Liver (tissue), 9 donors: ENCODE measurements around the gene ZNF649. TPM values are rescaled to one million over a fixed set of nuclear protein-coding genes. Genes with fewer than 3 reads are reported as not detected.

Experiments
- DNase-seq: peaks from one replicate; pipeline ENCODE4 v3.0.0-alpha.2; 2017; ENCODE audit warnings: low spot score
- H3K27ac ChIP-seq, 2 donors: one replicate each; pipeline ENCODE4 v1.7.0; 2013; ENCODE audit warnings: inconsistent platforms in 2 of 2, low read length in 2 of 2, control low read depth in 1 of 2, low read depth in 1 of 2, mild to moderate bottlenecking in 1 of 2
- H3K27me3 ChIP-seq, 4 donors: one replicate each; pipeline versions ENCODE4 v1.6.1 to v1.7.0; 2013; ENCODE audit warnings: low read length in 3 of 4, inconsistent platforms in 1 of 4, mild to moderate bottlenecking in 1 of 4, moderate library complexity in 1 of 4; ENCODE audit not compliant: control insufficient read depth in 4 of 4, insufficient read depth in 4 of 4
- H3K36me3 ChIP-seq, 4 donors: one replicate each; pipeline versions ENCODE4 v1.6.1 to v1.7.0; 2013; ENCODE audit warnings: low read length in 3 of 4, mild to moderate bottlenecking in 3 of 4, low read depth in 1 of 4, moderate library complexity in 1 of 4; ENCODE audit not compliant: control insufficient read depth in 4 of 4, insufficient read depth in 3 of 4
- H3K4me1 ChIP-seq, 4 donors: one replicate each; pipeline versions ENCODE4 v1.6.1 to v1.7.0; 2013; ENCODE audit warnings: low read length in 3 of 4, mild to moderate bottlenecking in 3 of 4, moderate library complexity in 1 of 4; ENCODE audit not compliant: control insufficient read depth in 4 of 4, insufficient read depth in 4 of 4
- H3K4me3 ChIP-seq, 3 donors: one replicate each; pipeline versions ENCODE4 v1.6.1 to v1.7.0; 2013; ENCODE audit warnings: low read length in 3 of 3, control low read depth in 1 of 3, low read depth in 1 of 3, mild to moderate bottlenecking in 1 of 3
- H3K9ac ChIP-seq, 2 donors: one replicate each; pipeline ENCODE4 v1.7.0; 2013; ENCODE audit warnings: low read length in 2 of 2, mild to moderate bottlenecking in 2 of 2, moderate library complexity in 2 of 2, control low read depth in 1 of 2, low read depth in 1 of 2
- H3K9me3 ChIP-seq, 4 donors: one replicate each; pipeline versions ENCODE4 v1.6.1 to v1.7.0; 2013; ENCODE audit warnings: low read length in 3 of 4; ENCODE audit not compliant: control insufficient read depth in 4 of 4
- ATF3 ChIP-seq: IDR thresholded peaks from 2 replicates; pipeline ENCODE4 v1.6.1; 2016; ENCODE audit warnings: antibody characterized with exemption
- EGR1 ChIP-seq, 2 donors: IDR thresholded peaks; 2 replicates each; pipeline ENCODE4 v1.6.1; 2016 to 2018; ENCODE audit warnings: antibody characterized with exemption in 2 of 2, low read depth in 2 of 2
- FOXA1 ChIP-seq: IDR thresholded peaks from 2 replicates; pipeline ENCODE4 v1.6.1; 2016; ENCODE audit warnings: antibody characterized with exemption
- FOXA2 ChIP-seq: IDR thresholded peaks from 2 replicates; pipeline ENCODE4 v1.6.1; 2016; ENCODE audit warnings: antibody characterized with exemption
- GABPA ChIP-seq, 2 donors: IDR thresholded peaks in 1 of 2; conservative IDR thresholded peaks in 1 of 2; 2 replicates each; pipeline ENCODE4 v1.6.1; 2016; ENCODE audit warnings: antibody characterized with exemption in 2 of 2, mild to moderate bottlenecking in 1 of 2, moderate library complexity in 1 of 2
- HNF4A ChIP-seq, 2 donors: conservative IDR thresholded peaks; 2 replicates each; pipeline ENCODE4 v1.6.1; 2016; ENCODE audit warnings: antibody characterized with exemption in 2 of 2, mild to moderate bottlenecking in 2 of 2
- HNF4G ChIP-seq: IDR thresholded peaks from 2 replicates; pipeline ENCODE4 v1.6.1; 2016; ENCODE audit warnings: antibody characterized with exemption
- JUND ChIP-seq, 2 donors: IDR thresholded peaks; 2 replicates each; pipeline ENCODE4 v1.6.1; 2016; ENCODE audit warnings: antibody characterized with exemption in 2 of 2
- MAX ChIP-seq: IDR thresholded peaks from 2 replicates; pipeline ENCODE4 v1.6.1; 2016; ENCODE audit warnings: antibody characterized with exemption
- NR2F2 ChIP-seq: IDR thresholded peaks from 2 replicates; pipeline ENCODE4 v1.6.1; 2016; ENCODE audit warnings: antibody characterized with exemption
- RAD21 ChIP-seq, 2 donors: IDR thresholded peaks; 2 replicates each; pipeline ENCODE4 v1.6.1; 2016; ENCODE audit warnings: antibody characterized with exemption in 2 of 2, mild to moderate bottlenecking in 2 of 2
- REST ChIP-seq: IDR thresholded peaks from 2 replicates; pipeline ENCODE4 v1.6.1; 2016; ENCODE audit warnings: antibody characterized with exemption, mild to moderate bottlenecking
- RXRA ChIP-seq, 2 donors: IDR thresholded peaks; 2 replicates each; pipeline ENCODE4 v1.6.1; 2017 to 2018; ENCODE audit warnings: antibody characterized with exemption in 2 of 2, mild to moderate bottlenecking in 1 of 2
- SP1 ChIP-seq: IDR thresholded peaks from 2 replicates; pipeline ENCODE4 v1.6.1; 2018; ENCODE audit warnings: antibody characterized with exemption, mild to moderate bottlenecking
- TAF1 ChIP-seq: conservative IDR thresholded peaks from 2 replicates; pipeline ENCODE4 v1.6.1; 2016; ENCODE audit warnings: antibody characterized with exemption, mild to moderate bottlenecking
- YY1 ChIP-seq: IDR thresholded peaks from 2 replicates; pipeline ENCODE4 v1.6.1; 2016; ENCODE audit warnings: antibody characterized with exemption, mild to moderate bottlenecking
- WGBS: extraction: QIAGEN DNeasy Blood & Tissue Kit; methylation state at CpG from one replicate; pipeline ENCODE4 v1.1.7; 2013; 5-methylcytosine and 5-hydroxymethylcytosine counted together
- polyA plus RNA-seq, 2 donors: library from polyadenylated mRNA; stranded (reverse) in 1 of 2; unstranded in 1 of 2; fragments of 200-250 nt in 1 of 2; fragments of >200 nt in 1 of 2; fragmentation: Nextera tagmentation in 1 of 2; extraction: Ambion mirVana in 1 of 2; gene quantifications; one replicate each; pipeline versions ENCODE4 v1.2.1 to v1.2.3, GENCODE V29; 2013 to 2015
- total RNA-seq, 2 donors: library from RNA; depleted of rRNA; stranded (reverse); fragments of >200 nt; gene quantifications; one replicate each; pipeline ENCODE4 v1.2.3, GENCODE V29; 2014
- TF ChIP-seq, protein P1 (sequence below): fragments of 150-350 bp; IDR thresholded peaks from 2 replicates; pipeline ENCODE4 v1.5.1; 2017; ENCODE audit warnings: improper control_type of control experiment, low read depth, low read length; ENCODE audit not compliant: missing input control
- TF ChIP-seq, protein P2 (sequence below): IDR thresholded peaks from 2 replicates; pipeline ENCODE4 v1.6.1; 2016; ENCODE audit warnings: antibody characterized with exemption
- donor health status: healthy.
- donor health status: healthy.
- donor health status: healthy.
- donor health status: healthy.
- donor health status: healthy.

Gene ZNF649
- total and polyA plus RNA-seq, 4 donors: 0.83 to 5.0 (median 3.1) TPM

DNA sequence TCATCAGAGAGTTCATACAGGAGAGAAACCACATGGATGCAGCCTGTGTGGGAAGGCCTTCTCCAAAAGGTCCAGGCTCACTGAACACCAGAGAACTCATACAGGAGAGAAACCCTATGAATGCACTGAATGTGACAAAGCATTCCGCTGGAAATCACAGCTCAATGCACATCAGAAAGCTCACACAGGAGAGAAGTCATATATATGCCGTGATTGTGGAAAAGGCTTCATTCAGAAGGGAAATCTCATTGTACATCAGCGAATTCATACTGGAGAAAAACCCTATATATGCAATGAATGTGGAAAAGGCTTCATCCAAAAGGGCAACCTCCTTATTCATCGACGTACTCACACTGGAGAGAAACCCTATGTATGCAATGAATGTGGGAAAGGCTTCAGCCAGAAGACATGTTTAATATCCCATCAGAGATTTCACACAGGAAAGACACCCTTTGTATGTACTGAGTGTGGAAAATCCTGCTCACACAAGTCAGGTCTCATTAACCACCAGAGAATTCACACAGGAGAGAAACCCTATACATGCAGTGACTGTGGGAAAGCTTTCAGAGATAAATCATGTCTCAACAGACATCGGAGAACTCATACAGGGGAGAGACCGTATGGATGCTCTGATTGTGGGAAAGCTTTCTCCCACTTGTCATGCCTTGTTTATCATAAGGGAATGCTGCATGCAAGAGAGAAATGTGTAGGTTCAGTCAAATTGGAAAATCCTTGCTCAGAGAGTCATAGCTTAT lies 40.2 kb upstream of the ZNF649 start:
- H3K4me3 ChIP-seq: peak overlapping the region in 2 of 3 donors; percentile 34 to 75

More for the DNA sequence above, 40.2 kb upstream of the ZNF649 start:
- Histone ChIP-seq H3K27ac (no peak overlapping the region), H3K9me3 (peaks cover 63 to 96% (median 87%) of the 10 kb centered on the region in 4 donors), H3K9ac (no peak overlapping the region), H3K36me3 (peaks cover 18 to 59% (median 53%) of the 10 kb centered on the region in 4 donors), H3K4me1 (no peaks in the 10 kb centered on the region), H3K27me3 (no peaks in the 10 kb centered on the region)
- DNase-seq: no peak
- WGBS: 98% methylated on average over 7 of the region's 7 CpGs
- no peak for TF ChIP-seq YY1
- TF ChIP-seq FOXA2: no peak
- TF ChIP-seq RAD21 (IDR thresholded peaks at IDR 0.05): no peak
- no peak for TF ChIP-seq HNF4G
- TF ChIP-seq, protein P1, sequence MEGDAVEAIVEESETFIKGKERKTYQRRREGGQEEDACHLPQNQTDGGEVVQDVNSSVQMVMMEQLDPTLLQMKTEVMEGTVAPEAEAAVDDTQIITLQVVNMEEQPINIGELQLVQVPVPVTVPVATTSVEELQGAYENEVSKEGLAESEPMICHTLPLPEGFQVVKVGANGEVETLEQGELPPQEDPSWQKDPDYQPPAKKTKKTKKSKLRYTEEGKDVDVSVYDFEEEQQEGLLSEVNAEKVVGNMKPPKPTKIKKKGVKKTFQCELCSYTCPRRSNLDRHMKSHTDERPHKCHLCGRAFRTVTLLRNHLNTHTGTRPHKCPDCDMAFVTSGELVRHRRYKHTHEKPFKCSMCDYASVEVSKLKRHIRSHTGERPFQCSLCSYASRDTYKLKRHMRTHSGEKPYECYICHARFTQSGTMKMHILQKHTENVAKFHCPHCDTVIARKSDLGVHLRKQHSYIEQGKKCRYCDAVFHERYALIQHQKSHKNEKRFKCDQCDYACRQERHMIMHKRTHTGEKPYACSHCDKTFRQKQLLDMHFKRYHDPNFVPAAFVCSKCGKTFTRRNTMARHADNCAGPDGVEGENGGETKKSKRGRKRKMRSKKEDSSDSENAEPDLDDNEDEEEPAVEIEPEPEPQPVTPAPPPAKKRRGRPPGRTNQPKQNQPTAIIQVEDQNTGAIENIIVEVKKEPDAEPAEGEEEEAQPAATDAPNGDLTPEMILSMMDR: no peak
- TF ChIP-seq EGR1 (IDR thresholded peaks at IDR 0.05; ENCODE audit: low read depth in 2 of 2): no peak
- TF ChIP-seq RXRA (IDR thresholded peaks at IDR 0.05): no peak
- TF ChIP-seq FOXA1: no peak
- TF ChIP-seq ATF3: no peak
- TF ChIP-seq JUND (IDR thresholded peaks at IDR 0.05): no peak
- TF ChIP-seq REST: no peak
- no peak for TF ChIP-seq GABPA (IDR thresholded peaks at IDR 0.05 in 1 of 2, conservative IDR thresholded peaks at IDR 0.05 in 1 of 2)
- no peak for TF ChIP-seq NR2F2
- TF ChIP-seq TAF1: no peak
- TF ChIP-seq MAX: no peak
- no peak for TF ChIP-seq SP1
- no peak for TF ChIP-seq HNF4A (conservative IDR thresholded peaks at IDR 0.05)
- TF ChIP-seq, protein P2, sequence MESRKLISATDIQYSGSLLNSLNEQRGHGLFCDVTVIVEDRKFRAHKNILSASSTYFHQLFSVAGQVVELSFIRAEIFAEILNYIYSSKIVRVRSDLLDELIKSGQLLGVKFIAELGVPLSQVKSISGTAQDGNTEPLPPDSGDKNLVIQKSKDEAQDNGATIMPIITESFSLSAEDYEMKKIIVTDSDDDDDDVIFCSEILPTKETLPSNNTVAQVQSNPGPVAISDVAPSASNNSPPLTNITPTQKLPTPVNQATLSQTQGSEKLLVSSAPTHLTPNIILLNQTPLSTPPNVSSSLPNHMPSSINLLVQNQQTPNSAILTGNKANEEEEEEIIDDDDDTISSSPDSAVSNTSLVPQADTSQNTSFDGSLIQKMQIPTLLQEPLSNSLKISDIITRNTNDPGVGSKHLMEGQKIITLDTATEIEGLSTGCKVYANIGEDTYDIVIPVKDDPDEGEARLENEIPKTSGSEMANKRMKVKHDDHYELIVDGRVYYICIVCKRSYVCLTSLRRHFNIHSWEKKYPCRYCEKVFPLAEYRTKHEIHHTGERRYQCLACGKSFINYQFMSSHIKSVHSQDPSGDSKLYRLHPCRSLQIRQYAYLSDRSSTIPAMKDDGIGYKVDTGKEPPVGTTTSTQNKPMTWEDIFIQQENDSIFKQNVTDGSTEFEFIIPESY: no peak
